ENCODE results near the gene MVP. TPM values are rescaled to one million over a fixed set of nuclear protein-coding genes. Genes with fewer than 3 reads are reported as not detected.

The MVP gene
- total RNA-seq, 1 donor from 2014 or later, result 6.5 TPM

- no peak for DNase-seq (ENCODE audit: low spot score, unreplicated experiment)
- Mint-ChIP-seq H3K9me3 (ENCODE audit: low read depth) (no peaks in the 10 kb centered on the region), H3K27me3 (peaks cover 14% of the 10 kb centered on the region), H3K36me3 (ENCODE audit: insufficient read depth) (peaks cover 9% of the 10 kb centered on the region), H3K4me1 (ENCODE audit: low read depth) (peaks cover 32% of the 10 kb centered on the region), H3K4me3 (ENCODE audit: low read depth) (peak within 1 kb of the TSS; percentile 59), H3K27ac (peak within 1 kb of the TSS; percentile 88)
- no peak for TF ChIP-seq CTCF (IDR thresholded peaks at IDR 0.05; ENCODE audit: unreplicated experiment)
Measured at GRCh38 chr16:29811896-29812665, 8.2 kb upstream of the MVP start, which contains the start of gene PRRT2. PRRT2 (plus strand) TSS chr16:29812193; CDS start chr16:29813055, 862 bp downstream.

- peak overlapping the region; percentile 59 for H3K4me3 Mint-ChIP-seq (ENCODE audit: low read depth)
Measured at GRCh38 chr16:29812754-29813643, 7.3 kb upstream of the MVP start.

GRCh38 chr16:29813644-29814562, 6.4 kb upstream of the MVP start:
- Mint-ChIP-seq H3K36me3 (ENCODE audit: insufficient read depth) (peaks cover 11% of the 10 kb centered on the region), H3K4me1 (ENCODE audit: low read depth) (peaks cover 31% of the 10 kb centered on the region), H3K27ac (no peak overlapping the region), H3K27me3 (peaks cover 14% of the 10 kb centered on the region), H3K9me3 (ENCODE audit: low read depth) (no peaks in the 10 kb centered on the region), H3K4me3 (ENCODE audit: low read depth) (no peak overlapping the region)
- TF ChIP-seq CTCF (IDR thresholded peaks at IDR 0.05; ENCODE audit: unreplicated experiment), result no peak
- DNase-seq (ENCODE audit: low spot score, unreplicated experiment), result no peak

More at GRCh38 chr16:29812754-29813643, 7.3 kb upstream of the MVP start:
- DNase-seq (ENCODE audit: low spot score, unreplicated experiment), result no peak
- peaks cover 10% of the 10 kb centered on the region for H3K36me3 Mint-ChIP-seq (ENCODE audit: insufficient read depth)
- H3K4me1 Mint-ChIP-seq (ENCODE audit: low read depth), result peaks cover 33% of the 10 kb centered on the region
- no peak for TF ChIP-seq CTCF (IDR thresholded peaks at IDR 0.05; ENCODE audit: unreplicated experiment)
- H3K27me3 Mint-ChIP-seq, result peaks cover 14% of the 10 kb centered on the region
- H3K9me3 Mint-ChIP-seq (ENCODE audit: low read depth), result no peaks in the 10 kb centered on the region
- no peak overlapping the region for H3K27ac Mint-ChIP-seq

- H3K36me3 Mint-ChIP-seq (ENCODE audit: insufficient read depth), result peaks cover 15% of the 10 kb centered on the region
- no peaks in the 10 kb centered on the region for H3K9me3 Mint-ChIP-seq (ENCODE audit: low read depth)
- H3K4me1 Mint-ChIP-seq (ENCODE audit: low read depth), result peaks cover 34% of the 10 kb centered on the region
- TF ChIP-seq CTCF (IDR thresholded peaks at IDR 0.05; ENCODE audit: unreplicated experiment), result no peak
- H3K4me3 Mint-ChIP-seq (ENCODE audit: low read depth), result peak overlapping the region; percentile 85
- no peak overlapping the region for H3K27ac Mint-ChIP-seq
- DNase-seq (ENCODE audit: low spot score, unreplicated experiment), result no peak
- H3K27me3 Mint-ChIP-seq, result peaks cover 14% of the 10 kb centered on the region
Measured at GRCh38 chr16:29814592-29814991, 5.7 kb upstream of the MVP start.
